HepG2 (cell line): ENCODE measurements around the gene TMEM270. TPM values are rescaled to one million over a fixed set of nuclear protein-coding genes. Genes with fewer than 3 reads are reported as not detected.

Experiments
- ATAC-seq: fragments of 200-7000 bp; cut with Tn5 transposase; 3 replicates; pipeline ENCODE4 v1.9.1; 2020; ENCODE audit warnings: mild to moderate bottlenecking, moderate library complexity
- BruUV-seq: library from RNA; stranded (reverse); fragments of 400-500 nt; replicated peaks from 2 replicates; lab custom pipeline; 2021; lab: Mats Ljungman, UMichigan
- CTCF ChIA-PET: fragments of 300-600 bp; formaldehyde crosslinking; extraction: SDS; loops from one replicate; lab custom pipeline; 2021; ENCODE audit warnings: low total read pairs, inconsistent platforms, low intra/inter-chr PET ratio; lab: Yijun Ruan, JAX
- POLR2A ChIA-PET: fragments of 350-600 bp; sonication (Branson Sonifier 250); formaldehyde crosslinking; loops from one replicate; lab custom pipeline; 2020; ENCODE audit warnings: antibody characterized with exemption, inconsistent platforms; lab: Yijun Ruan, JAX
- DNase-seq: peaks from one replicate; pipeline ENCODE4 v3.0.0-alpha.2; 2015; ENCODE audit warnings: low spot score
- FAIRE-seq: peaks from 3 replicates; lab custom pipeline; 2011; peaks lifted over from hg19 to GRCh38; lab: Jason Lieb, UNC
- H2AFZ ChIP-seq: one replicate; pipeline ENCODE4 v1.6.1; 2011; ENCODE audit warnings: low read length, inconsistent platforms
- H3K27ac ChIP-seq: fragments of 300-600 bp; 3 replicates; pipeline ENCODE4 v1.8.0; 2011; ENCODE audit warnings: mixed run types, mild to moderate bottlenecking, mixed read lengths, low read length, inconsistent platforms; ENCODE audit not compliant: insufficient read depth; ENCODE audit errors: extremely low read length
- H3K27me3 ChIP-seq, 2 experiments: fragments of 200-600 bp in 1 of 2; 2 replicates in 1 of 2; 3 replicates in 1 of 2; pipeline versions ENCODE4 v1.6.0 to v1.8.0; 2011; ENCODE audit warnings: low read length in 2 of 2, mild to moderate bottlenecking in 2 of 2, moderate library complexity in 2 of 2, inconsistent platforms in 1 of 2; ENCODE audit not compliant: insufficient read depth in 2 of 2, control insufficient read depth in 1 of 2
- H3K36me3 ChIP-seq, 2 experiments: fragments of 200-600 bp in 1 of 2; replicated peaks in 1 of 2; 2 replicates in 1 of 2; 3 replicates in 1 of 2; pipeline versions ENCODE4 v1.5.1 to v1.8.0; 2011; ENCODE audit warnings: low read length in 2 of 2, inconsistent platforms in 1 of 2; ENCODE audit not compliant: insufficient read depth in 2 of 2, control insufficient read depth in 1 of 2
- H3K4me1 ChIP-seq: 2 replicates; pipeline ENCODE4 v1.5.1; 2012; ENCODE audit warnings: low read length, inconsistent platforms; ENCODE audit not compliant: insufficient read depth
- H3K4me2 ChIP-seq: 2 replicates; pipeline ENCODE4 v1.6.0; 2011; ENCODE audit warnings: low read depth, low read length, inconsistent platforms
- H3K4me3 ChIP-seq, 3 experiments: fragments of 200-600 bp in 1 of 3; sonication (generic), shearing (Covaris generic) in 1 of 3; replicated peaks in 1 of 3; 2 replicates each; pipeline ENCODE4 v1.5.1; 2011 to 2016; ENCODE audit warnings: low read length in 3 of 3, inconsistent platforms in 2 of 3, low read depth in 2 of 3, mild to moderate bottlenecking in 2 of 3, control low read depth in 1 of 3, mixed read lengths in 1 of 3; ENCODE audit not compliant: insufficient read depth in 1 of 3
- H3K79me2 ChIP-seq: one replicate; pipeline ENCODE4 v1.6.1; 2011; ENCODE audit warnings: low read length, inconsistent platforms; ENCODE audit not compliant: insufficient read depth
- H3K9ac ChIP-seq: 2 replicates; pipeline ENCODE4 v1.6.0; 2011; ENCODE audit warnings: mild to moderate bottlenecking, low read depth, low read length, inconsistent platforms; ENCODE audit not compliant: insufficient read depth
- H3K9me3 ChIP-seq: 2 replicates; pipeline ENCODE4 v1.5.1; 2012; ENCODE audit warnings: mild to moderate bottlenecking, low read length
- H4K20me1 ChIP-seq: 2 replicates; pipeline ENCODE4 v1.6.0; 2011; ENCODE audit warnings: inconsistent platforms, mild to moderate bottlenecking, low read length, moderate library complexity; ENCODE audit not compliant: insufficient read depth
- ZBTB7A ChIP-seq: sonication (generic); formaldehyde crosslinking; IDR thresholded peaks from 2 replicates; pipeline ENCODE4 v1.8.0; 2022; ENCODE audit warnings: mild to moderate bottlenecking, missing genetic modification reagents
- ZHX1 ChIP-seq: sonication (generic); formaldehyde crosslinking; IDR thresholded peaks from 2 replicates; pipeline ENCODE4 v1.8.1; 2022; ENCODE audit warnings: low read depth, mild to moderate bottlenecking, missing genetic modification reagents
- ZNF557 ChIP-seq: sonication (generic); formaldehyde crosslinking; IDR thresholded peaks from 2 replicates; pipeline ENCODE4 v1.4.0; 2020; ENCODE audit warnings: missing genetic modification reagents
- WGBS: methylation state at CpG from one replicate; pipeline ENCODE4 v1.1.6; 2017; ENCODE audit warnings: low lambda C conversion rate; 5-methylcytosine and 5-hydroxymethylcytosine counted together
- in situ Hi-C: cut with HindIII; loops from 2 replicates; pipeline ENCODE4 v1.10.0; 2017; ENCODE audit warnings: low pct_unique_long_range_greater_than_20kb; ENCODE audit not compliant: extremely low pct_ligation_motif_present
- intact Hi-C: fragments of 100-400 bp; cut with micrococcal nuclease; formaldehyde crosslinking; loops from one replicate; pipeline ENCODE4 v1.10.0; 2022; ENCODE audit not compliant: unreplicated experiment
- polyA plus RNA-seq, 8 experiments: library from polyadenylated mRNA; depleted of rRNA in 3 of 8; stranded (reverse) in 7 of 8; unstranded in 1 of 8; fragments of >200 nt; fragmentation: Illumina TruSeq in 4 of 8; extraction: Trizol in 4 of 8; gene quantifications; 2 replicates each; pipeline versions ENCODE4 v1.2.1 to v1.2.3, GENCODE V29; 2011 to 2016; ENCODE audit warnings: low read depth in 4 of 8, missing spikeins in 1 of 8, mixed read lengths in 1 of 8; ENCODE audit not compliant: insufficient read depth in 1 of 8
- total RNA-seq, 5 experiments: library from RNA; depleted of rRNA; stranded (reverse); fragments of >200 nt; fragmentation: Illumina TruSeq; extraction: Trizol; gene quantifications; 2 replicates each; pipeline ENCODE4 v1.2.3, GENCODE V29; 2016; ENCODE audit warnings: low read depth in 1 of 5

The TMEM270 gene
- total and polyA plus RNA-seq, 2 of the 13 experiments (the other 11 are each of a cell fraction or from before 2014, with no cell fraction given): not detected

- TF ChIP-seq ZHX1 (CRISPR knock-in tag): no peak
Observed at GRCh38 chr7:73888959-73889358, 28.0 kb downstream of the TMEM270 start (continued).

- FAIRE-seq: no peak
- CTCF ChIA-PET: no interaction called here
Observed at GRCh38 chr7:73890555-73891147, 29.7 kb downstream of the TMEM270 start.

More at GRCh38 chr7:73890555-73891147, 29.7 kb downstream of the TMEM270 start:
- BruUV-seq: no TSS peak
- H3K79me2 ChIP-seq: no peaks in the 10 kb centered on the region
- DNase-seq (no peak), ATAC-seq (no peak)
- no peak overlapping the region for H3K27ac ChIP-seq
- peaks cover 1 to 39% of the 10 kb centered on the region in 2 experiments; a peak in 4 of 5 replicates for H3K27me3 ChIP-seq
- H3K9ac ChIP-seq: no peak overlapping the region
- WGBS: 49% methylated on average over 16 of the region's 16 CpGs
- H4K20me1 ChIP-seq: no peaks in the 10 kb centered on the region
- H3K4me2 ChIP-seq: no peak overlapping the region
- H3K9me3 ChIP-seq: peaks cover 3% of the 10 kb centered on the region
- in situ Hi-C loops: no loop called here
- intact Hi-C loops: loop anchor here (10.0 kb wide), 1 partner anchor 64 kb away; no protein-coding TSS in a partner anchor
- TF ChIP-seq ZBTB7A (CRISPR knock-in tag) (no peak), ZNF557 (CRISPR knock-in tag) (no peak)
- H3K4me1 ChIP-seq: peaks cover 17% of the 10 kb centered on the region
- H2AFZ ChIP-seq: no peak overlapping the region
- H3K4me3 ChIP-seq: no peak overlapping the region
- POLR2A ChIA-PET: interaction anchor here (1.3 kb wide), 1 partner anchor 20 kb away, joined by 4 read pairs; no protein-coding TSS in a partner anchor
- no peaks in the 10 kb centered on the region for H3K36me3 ChIP-seq
